A673 (cell line): Measurements from ENCODE around the gene ZNF384.

Experiments used
- CTCF ChIP-seq: fragments of 300-800, 200-600 bp; sonication (generic); conservative IDR thresholded peaks from 2 replicates; pipeline ENCODE4 v1.5.1; 2017; ENCODE audit warnings: low read depth, mild to moderate bottlenecking, antibody characterized with exemption, low read length, moderate library complexity, mixed read lengths
- EZH2 ChIP-seq: fragments of 200-600 bp; sonication (generic); IDR thresholded peaks from 2 replicates; pipeline ENCODE4 v1.6.1; 2017; ENCODE audit warnings: borderline replicate concordance, low read depth, mild to moderate bottlenecking, mixed read lengths, antibody characterized with exemption, low read length; ENCODE audit not compliant: poor library complexity, severe bottlenecking

- no peak for TF ChIP-seq CTCF
- TF ChIP-seq EZH2 = no peak
Measured at GRCh38 chr12:6729186-6729585, 40.0 kb upstream of the ZNF384 start.
